ENCODE results near the gene MORN1. TPM values are rescaled to one million over a fixed set of nuclear protein-coding genes. Genes with fewer than 3 reads are reported as not detected.

The MORN1 gene
- total RNA-seq, 1 donor from 2014 or later: 24.3 TPM

DNA sequence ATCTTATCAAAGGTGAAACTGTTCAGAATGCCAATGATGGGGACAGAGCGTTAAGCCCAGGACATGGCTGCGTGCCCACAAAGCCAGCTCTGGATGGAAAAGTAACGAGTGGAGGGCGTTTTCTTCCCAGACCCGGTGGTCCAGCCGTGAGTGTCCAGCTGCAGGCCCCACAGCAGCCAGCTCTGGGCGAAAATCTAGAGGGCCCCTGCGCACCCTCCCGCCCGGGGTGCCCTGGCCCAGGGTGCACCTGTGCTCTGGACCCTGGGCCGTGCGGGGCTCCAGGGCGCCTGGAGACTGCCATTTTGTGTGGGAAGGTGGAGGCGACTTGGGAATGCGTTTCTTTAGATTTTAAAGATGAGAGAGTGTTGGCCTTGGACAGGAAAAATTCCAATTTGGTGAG lies 104.4 kb downstream of the MORN1 start:
- no peak overlapping the region for H3K4me3 Mint-ChIP-seq
- DNase-seq (ENCODE audit: low spot score in 2 of 2, unreplicated experiment in 2 of 2): no peak
- no peaks in the 10 kb centered on the region for H3K9me3 Mint-ChIP-seq
- no peaks in the 10 kb centered on the region for H3K27me3 Mint-ChIP-seq (ENCODE audit: low read depth)
- H3K4me1 Mint-ChIP-seq: peaks cover 13% of the 10 kb centered on the region
- H3K27ac Mint-ChIP-seq: peak overlapping the region; percentile 14
- TF ChIP-seq, protein P1, sequence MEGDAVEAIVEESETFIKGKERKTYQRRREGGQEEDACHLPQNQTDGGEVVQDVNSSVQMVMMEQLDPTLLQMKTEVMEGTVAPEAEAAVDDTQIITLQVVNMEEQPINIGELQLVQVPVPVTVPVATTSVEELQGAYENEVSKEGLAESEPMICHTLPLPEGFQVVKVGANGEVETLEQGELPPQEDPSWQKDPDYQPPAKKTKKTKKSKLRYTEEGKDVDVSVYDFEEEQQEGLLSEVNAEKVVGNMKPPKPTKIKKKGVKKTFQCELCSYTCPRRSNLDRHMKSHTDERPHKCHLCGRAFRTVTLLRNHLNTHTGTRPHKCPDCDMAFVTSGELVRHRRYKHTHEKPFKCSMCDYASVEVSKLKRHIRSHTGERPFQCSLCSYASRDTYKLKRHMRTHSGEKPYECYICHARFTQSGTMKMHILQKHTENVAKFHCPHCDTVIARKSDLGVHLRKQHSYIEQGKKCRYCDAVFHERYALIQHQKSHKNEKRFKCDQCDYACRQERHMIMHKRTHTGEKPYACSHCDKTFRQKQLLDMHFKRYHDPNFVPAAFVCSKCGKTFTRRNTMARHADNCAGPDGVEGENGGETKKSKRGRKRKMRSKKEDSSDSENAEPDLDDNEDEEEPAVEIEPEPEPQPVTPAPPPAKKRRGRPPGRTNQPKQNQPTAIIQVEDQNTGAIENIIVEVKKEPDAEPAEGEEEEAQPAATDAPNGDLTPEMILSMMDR (IDR thresholded peaks at IDR 0.05; ENCODE audit: unreplicated experiment): no peak
- peaks cover 3% of the 10 kb centered on the region for H3K36me3 Mint-ChIP-seq

DNA sequence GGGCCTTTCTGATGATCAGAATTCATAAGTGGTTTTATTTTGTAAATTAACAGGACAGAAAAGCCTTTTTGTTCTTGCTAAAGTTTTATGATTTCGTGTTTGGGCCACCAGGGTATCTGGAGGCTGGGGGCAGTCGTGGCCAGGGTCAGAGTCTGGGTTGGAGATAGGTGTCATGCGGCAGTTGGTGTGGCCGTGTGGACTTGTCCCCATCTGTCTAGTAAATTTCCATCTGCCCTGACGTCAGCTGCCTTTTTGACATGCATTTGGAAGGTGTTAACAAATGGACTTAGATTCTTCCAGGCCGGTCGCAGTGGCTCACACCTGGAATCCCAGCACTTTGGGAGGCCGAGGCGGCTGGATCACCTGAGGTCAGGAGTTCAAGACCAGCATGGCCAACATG lies 106.4 kb downstream of the MORN1 start:
- Mint-ChIP-seq H3K27ac (peak overlapping the region; percentile 41), H3K4me1 (peaks cover 1% of the 10 kb centered on the region), H3K36me3 (peaks cover 3% of the 10 kb centered on the region), H3K4me3 (no peak overlapping the region), H3K9me3 (no peaks in the 10 kb centered on the region), H3K27me3 (ENCODE audit: low read depth) (no peaks in the 10 kb centered on the region)
- TF ChIP-seq, protein P1 (IDR thresholded peaks at IDR 0.05; ENCODE audit: unreplicated experiment): no peak
- DNase-seq (ENCODE audit: low spot score in 2 of 2, unreplicated experiment in 2 of 2): no peak

DNA sequence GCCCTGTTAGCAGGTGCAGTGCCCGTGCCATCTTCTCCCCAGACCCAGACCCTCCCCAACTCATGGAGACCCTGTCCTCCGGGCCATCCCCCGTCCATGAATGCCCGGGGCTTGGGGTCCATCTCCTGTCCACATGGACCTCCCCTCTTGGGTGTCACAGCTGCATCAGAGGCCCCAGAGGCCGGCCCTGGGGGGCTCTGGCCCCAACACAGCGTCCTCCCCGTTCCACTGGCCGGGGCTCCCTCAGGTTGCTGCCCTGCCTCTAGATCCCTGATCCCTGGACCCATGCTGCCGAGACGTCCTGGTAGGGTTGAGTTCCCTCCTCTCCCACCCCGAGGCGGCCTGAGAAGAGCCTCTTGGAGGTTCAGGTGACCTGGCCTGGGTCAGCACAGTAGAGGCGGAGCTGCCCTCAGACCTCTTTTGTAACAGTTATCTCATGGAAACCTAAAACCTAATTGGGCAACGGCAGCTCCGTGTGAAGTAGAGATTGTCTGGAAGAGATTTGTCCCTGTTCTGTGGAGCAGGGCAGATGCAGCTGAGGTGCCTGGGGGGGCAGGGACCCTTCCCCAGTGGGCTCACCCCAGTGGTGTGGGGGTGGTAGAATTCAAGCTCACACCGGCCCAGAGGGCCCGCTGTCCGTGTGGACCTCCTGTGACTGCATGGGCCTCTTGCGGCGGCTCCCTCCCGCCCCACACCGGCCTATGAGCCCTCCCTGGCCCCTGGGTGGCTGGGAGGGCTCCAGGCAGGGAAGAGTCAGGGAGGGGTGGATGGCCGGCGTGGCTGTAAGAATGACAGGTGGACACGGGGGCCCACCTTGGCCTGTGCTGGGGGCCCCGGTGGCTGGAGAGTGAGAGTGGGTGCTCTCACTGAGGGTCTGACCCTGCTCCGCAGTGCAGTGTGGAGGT lies 107.1 kb downstream of the MORN1 start:
- no peak for DNase-seq (ENCODE audit: low spot score in 2 of 2, unreplicated experiment in 2 of 2)
- Mint-ChIP-seq H3K36me3 (peaks cover 7% of the 10 kb centered on the region), H3K4me1 (peaks cover 6% of the 10 kb centered on the region), H3K27me3 (ENCODE audit: low read depth) (no peaks in the 10 kb centered on the region), H3K9me3 (no peaks in the 10 kb centered on the region), H3K4me3 (no peak overlapping the region), H3K27ac (peak overlapping the region; percentile 16)
- TF ChIP-seq, protein P1 (IDR thresholded peaks at IDR 0.05; ENCODE audit: unreplicated experiment): no peak

DNA sequence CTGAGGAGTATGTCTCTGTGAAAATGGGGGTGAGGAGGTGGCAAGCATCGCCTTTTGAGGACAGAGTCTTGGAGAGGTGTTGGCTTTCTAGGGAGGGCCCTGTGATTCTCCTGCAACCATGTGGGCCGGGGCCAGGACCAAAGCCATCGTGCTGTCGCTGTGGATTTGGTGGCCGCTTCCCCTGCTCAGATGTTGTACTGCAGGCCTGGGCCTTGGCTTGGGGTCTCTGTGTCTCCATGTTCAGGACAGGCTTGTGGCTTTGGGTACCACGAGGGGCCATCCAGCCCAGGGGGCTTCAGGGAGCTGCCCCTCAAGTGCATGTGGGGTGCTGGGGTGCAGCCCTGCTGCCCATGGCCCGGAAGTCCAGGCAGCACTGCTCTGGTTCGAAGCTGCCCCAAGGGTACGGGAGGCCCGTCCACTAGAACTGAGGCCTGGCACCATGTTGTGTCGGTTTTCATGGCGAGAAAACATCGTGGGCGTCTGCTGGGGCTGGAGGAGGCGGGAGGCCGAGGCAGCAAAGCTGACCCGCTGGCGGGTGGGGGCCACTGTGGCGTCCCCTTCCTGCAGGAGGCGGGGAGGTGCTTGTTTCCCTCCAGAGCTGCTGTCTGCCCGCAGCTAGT lies 107.9 kb downstream of the MORN1 start:
- DNase-seq (ENCODE audit: low spot score in 2 of 2, unreplicated experiment in 2 of 2): no peak
- no peak overlapping the region for H3K4me3 Mint-ChIP-seq
- H3K27ac Mint-ChIP-seq: no peak overlapping the region
- H3K36me3 Mint-ChIP-seq: peaks cover 7% of the 10 kb centered on the region
- TF ChIP-seq, protein P1 (IDR thresholded peaks at IDR 0.05; ENCODE audit: unreplicated experiment): no peak
- H3K9me3 Mint-ChIP-seq: no peaks in the 10 kb centered on the region
- H3K4me1 Mint-ChIP-seq: peaks cover 10% of the 10 kb centered on the region
- H3K27me3 Mint-ChIP-seq (ENCODE audit: low read depth): no peaks in the 10 kb centered on the region

DNA sequence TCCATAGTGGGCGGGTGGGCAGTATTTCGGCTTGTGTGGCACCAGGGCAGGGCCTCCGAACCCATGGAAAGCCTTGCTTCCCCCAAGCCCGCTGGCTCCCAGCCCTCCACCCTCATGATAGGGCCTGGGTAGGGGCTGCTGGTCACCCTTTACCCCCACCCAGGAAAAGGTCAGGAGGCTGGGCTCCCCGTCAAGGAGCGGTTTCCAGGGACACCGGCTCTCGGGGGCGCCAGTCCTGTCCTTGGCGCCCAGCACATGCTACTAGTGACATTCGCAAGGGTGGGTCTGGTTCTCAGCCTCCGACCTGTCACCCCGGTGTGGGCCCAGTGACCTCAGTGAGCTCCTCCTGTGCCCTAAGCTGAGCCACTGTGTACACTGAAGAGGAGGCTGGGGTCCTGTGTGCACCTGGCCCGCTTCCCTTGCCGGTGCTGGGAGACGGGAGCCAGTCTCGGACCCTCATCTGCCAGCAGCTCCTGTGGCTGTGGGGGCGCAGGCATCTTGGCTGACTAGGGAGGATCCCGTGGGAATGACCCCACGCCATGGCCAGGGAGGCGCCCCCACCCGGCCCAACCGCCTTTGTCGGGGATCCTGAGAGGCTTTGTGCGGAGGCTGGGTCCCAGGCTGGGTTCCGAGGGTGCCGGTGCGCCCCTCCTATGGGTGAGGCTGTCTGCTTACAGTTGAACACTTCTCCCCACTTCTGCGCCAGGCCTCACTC lies 108.6 kb downstream of the MORN1 start:
- no peak for DNase-seq (ENCODE audit: low spot score in 2 of 2, unreplicated experiment in 2 of 2)
- H3K36me3 Mint-ChIP-seq: peaks cover 7% of the 10 kb centered on the region
- TF ChIP-seq, protein P1 (IDR thresholded peaks at IDR 0.05; ENCODE audit: unreplicated experiment): no peak

More for the DNA sequence above, 108.6 kb downstream of the MORN1 start:
- Mint-ChIP-seq H3K9me3 (no peaks in the 10 kb centered on the region), H3K4me1 (peaks cover 16% of the 10 kb centered on the region), H3K27me3 (ENCODE audit: low read depth) (no peaks in the 10 kb centered on the region), H3K27ac (no peak overlapping the region), H3K4me3 (no peak overlapping the region)

Measured in mesothelial cell of epicardium (in vitro differentiated cells).